Measurements from ENCODE around the gene DRGX. TPM values are rescaled to one million over a fixed set of nuclear protein-coding genes. Genes with fewer than 3 reads are reported as not detected.

Gene DRGX
- total and polyA plus RNA-seq, 2 of the 4 experiments (the other 2 are of a cell fraction), result not detected

GRCh38 chr10:49333192-49333591 lies 62.7 kb downstream of the DRGX start:
- no peak overlapping the region for H4K5ac ChIP-seq (ENCODE audit: low read depth, low read length)
- in situ Hi-C loops (cut with MboI; ENCODE audit: low sequenced_read_pairs) (no loop called here), dilution Hi-C loops (cut with HindIII; ENCODE audit: low sequenced_read_pairs, unreplicated experiment) (no loop called here), intact Hi-C loops (cut with micrococcal nuclease) (no loop called here)
- no peak overlapping the region for H4K91ac ChIP-seq (ENCODE audit: insufficient read depth, low read depth, low read length)
- POLR2A ChIA-PET (ENCODE audit: unreplicated experiment), result no interaction called here
- no peak overlapping the region for H4K8ac ChIP-seq (ENCODE audit: low read depth in 2 of 2, low read length in 2 of 2)
- H3K14ac ChIP-seq (replicated peaks; ENCODE audit: low read depth, low read length), result no peak overlapping the region
- H3K36me3 ChIP-seq (ENCODE audit: control insufficient read depth, insufficient read depth, low read length), result no peaks in the 10 kb centered on the region
- ATAC-seq (ENCODE audit: low read depth), result no peak
- H3K18ac ChIP-seq (ENCODE audit: low read depth, low read length), result no peak overlapping the region
- no peak overlapping the region for H2BK5ac ChIP-seq (ENCODE audit: low read depth, low read length, poor library complexity, severe bottlenecking)
- no peak overlapping the region for H3K9ac ChIP-seq (ENCODE audit: low read depth, low read length)
- no peak overlapping the region for H3K4ac ChIP-seq (ENCODE audit: low read depth, low read length)
- TF ChIP-seq, protein P1, sequence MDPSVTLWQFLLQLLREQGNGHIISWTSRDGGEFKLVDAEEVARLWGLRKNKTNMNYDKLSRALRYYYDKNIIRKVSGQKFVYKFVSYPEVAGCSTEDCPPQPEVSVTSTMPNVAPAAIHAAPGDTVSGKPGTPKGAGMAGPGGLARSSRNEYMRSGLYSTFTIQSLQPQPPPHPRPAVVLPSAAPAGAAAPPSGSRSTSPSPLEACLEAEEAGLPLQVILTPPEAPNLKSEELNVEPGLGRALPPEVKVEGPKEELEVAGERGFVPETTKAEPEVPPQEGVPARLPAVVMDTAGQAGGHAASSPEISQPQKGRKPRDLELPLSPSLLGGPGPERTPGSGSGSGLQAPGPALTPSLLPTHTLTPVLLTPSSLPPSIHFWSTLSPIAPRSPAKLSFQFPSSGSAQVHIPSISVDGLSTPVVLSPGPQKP (IDR thresholded peaks at IDR 0.05; ENCODE audit: borderline replicate concordance, low read depth, low read length), result no peak
- TF ChIP-seq MAZ (IDR thresholded peaks at IDR 0.05; ENCODE audit: borderline replicate concordance, low read depth, low read length) (no peak), POLR2A (IDR thresholded peaks at IDR 0.05; ENCODE audit: low read depth, low read length) (no peak), NFE2L2 (IDR thresholded peaks at IDR 0.05; ENCODE audit: low read depth, low read length) (no peak), RAD21 (IDR thresholded peaks at IDR 0.05; ENCODE audit: low read length) (no peak), RCOR1 (IDR thresholded peaks at IDR 0.05; ENCODE audit: insufficient replicate concordance, low read length) (no peak)
- no peak overlapping the region for H3K4me2 ChIP-seq (ENCODE audit: low read depth, low read length)
- no peak overlapping the region for H2AFZ ChIP-seq (replicated peaks; ENCODE audit: low read length, poor library complexity)
- no peak overlapping the region for H2BK120ac ChIP-seq (ENCODE audit: low read depth, low read length)
- CTCF ChIA-PET, result no interaction called here
- no peak overlapping the region for H3K27ac ChIP-seq (ENCODE audit: insufficient read depth, low read length)
- no TSS peak for BruUV-seq (replicated peaks)
- no peaks in the 10 kb centered on the region for H3K9me3 ChIP-seq (ENCODE audit: control insufficient read depth, insufficient read depth, low read length)
- DNase-seq, result no peak
- no peak overlapping the region for H3K4me3 ChIP-seq (ENCODE audit: insufficient read depth, low read depth, low read length)
- H2AK9ac ChIP-seq (replicated peaks; ENCODE audit: low read depth, low read length, poor library complexity), result no peak overlapping the region
- no peaks in the 10 kb centered on the region for H4K20me1 ChIP-seq (ENCODE audit: insufficient read depth, low read length)
- H3K56ac ChIP-seq (ENCODE audit: extremely low read depth, insufficient read depth, low read length), result no peak overlapping the region
- 50% methylated on average over 1 of the region's 6 CpGs; no CpG with 5 or more reads in 1 of the 2 experiments for WGBS, 2 experiments (ENCODE audit: extremely low coverage in 2 of 2, insufficient read length in 1 of 2)
- no peak overlapping the region for H3K23ac ChIP-seq (ENCODE audit: low read depth, low read length)
- H2BK20ac ChIP-seq (ENCODE audit: low read depth, low read length), result no peak overlapping the region
- no peaks in the 10 kb centered on the region for H3K4me1 ChIP-seq (ENCODE audit: control insufficient read depth, insufficient read depth, low read length)
- H3K27me3 ChIP-seq (ENCODE audit: control insufficient read depth, insufficient read depth, low read length), result peaks cover 6% of the 10 kb centered on the region
- H2BK15ac ChIP-seq (ENCODE audit: low read depth, low read length), result no peak overlapping the region
- H2AK5ac ChIP-seq (ENCODE audit: low read depth, low read length), result no peak overlapping the region
- H3K79me1 ChIP-seq (ENCODE audit: low read depth in 1 of 2, low read length in 2 of 2), result no peaks in the 10 kb centered on the region
- H3K9me1 ChIP-seq (ENCODE audit: insufficient read depth, low read length), result no peaks in the 10 kb centered on the region

Data from IMR-90 (cell line).